SK-N-SH (cell line): Measurements from ENCODE around the gene ASIC2. TPM values are rescaled to one million over a fixed set of nuclear protein-coding genes. Genes with fewer than 3 reads are reported as not detected.

Experiments used
- CTCF ChIA-PET: fragments of 300-600, 350-600 bp; formaldehyde crosslinking; extraction: SDS; loops from one replicate; lab custom pipeline; 2021; lab: Yijun Ruan, JAX
- POLR2A ChIA-PET: fragments of 350-600 bp; sonication (Branson Sonifier 250); formaldehyde crosslinking; extraction: SDS; loops from one replicate; lab custom pipeline; 2020; ENCODE audit warnings: antibody characterized with exemption, inconsistent platforms; lab: Yijun Ruan, JAX
- DNase-seq: peaks from one replicate; pipeline ENCODE4 v3.0.0; 2012
- H2AFZ ChIP-seq: fragments of 200-600 bp; sonication (generic); 2 replicates; pipeline ENCODE4 v1.8.1; 2016; ENCODE audit warnings: antibody characterized with exemption, mild to moderate bottlenecking, low read depth
- H3F3A ChIP-seq: fragments of 200-600 bp; sonication (generic); replicated peaks from 2 replicates; pipeline ENCODE3; 2016; ENCODE audit warnings: antibody characterized with exemption, mild to moderate bottlenecking; ENCODE audit not compliant: insufficient read depth
- H3K27ac ChIP-seq, 2 experiments: fragments of 200-500 bp in 1 of 2; fragments of 200-600 bp in 1 of 2; sonication (Bioruptor generic) in 1 of 2; sonication (generic), shearing (Covaris generic) in 1 of 2; 2 replicates each; pipeline versions ENCODE4 v1.5.1 to v1.6.1; 2014 to 2016; ENCODE audit warnings: low read depth in 2 of 2, inconsistent platforms in 1 of 2, low read length in 1 of 2, mild to moderate bottlenecking in 1 of 2, mixed read lengths in 1 of 2
- H3K27me3 ChIP-seq: fragments of 200-600 bp; sonication (generic), shearing (Covaris generic); 2 replicates; pipeline ENCODE4 v1.6.1; 2016; ENCODE audit warnings: mixed run types; ENCODE audit not compliant: insufficient read depth
- H3K36me3 ChIP-seq, 2 experiments: fragments of 200-500 bp in 1 of 2; fragments of 200-600 bp in 1 of 2; sonication (Bioruptor generic) in 1 of 2; sonication (generic) in 1 of 2; replicated peaks in 1 of 2; 2 replicates each; pipeline versions ENCODE3 to v1.5.1; 2014 to 2016; ENCODE audit warnings: low read length in 1 of 2, mild to moderate bottlenecking in 1 of 2; ENCODE audit not compliant: insufficient read depth in 2 of 2, control insufficient read depth in 1 of 2
- H3K4me1 ChIP-seq, 2 experiments: fragments of 200-500 bp in 1 of 2; fragments of 200-600 bp in 1 of 2; sonication (Bioruptor generic) in 1 of 2; sonication (generic), shearing (Covaris generic) in 1 of 2; 2 replicates each; pipeline versions ENCODE4 v1.5.1 to v1.6.1; 2014 to 2016; ENCODE audit warnings: low read depth in 1 of 2, low read length in 1 of 2, mixed run types in 1 of 2; ENCODE audit not compliant: insufficient read depth in 2 of 2, control insufficient read depth in 1 of 2
- H3K4me2 ChIP-seq: fragments of 200-600 bp; sonication (generic), shearing (Covaris generic); 2 replicates; pipeline ENCODE4 v1.6.1; 2017; ENCODE audit warnings: mixed run types
- H3K4me3 ChIP-seq, 2 experiments: fragments of 200-500 bp in 1 of 2; fragments of 200-600 bp in 1 of 2; sonication (Bioruptor generic) in 1 of 2; sonication (generic), shearing (Covaris generic) in 1 of 2; 2 replicates each; pipeline versions ENCODE4 v1.5.1 to v1.8.1; 2014 to 2016; ENCODE audit warnings: low read depth in 2 of 2, inconsistent platforms in 1 of 2, low read length in 1 of 2, mild to moderate bottlenecking in 1 of 2, mixed read lengths in 1 of 2, moderate library complexity in 1 of 2
- H3K79me2 ChIP-seq: fragments of 200-600 bp; sonication (generic); 2 replicates; pipeline ENCODE4 v1.8.1; 2017; ENCODE audit warnings: mild to moderate bottlenecking; ENCODE audit not compliant: insufficient read depth
- H3K9ac ChIP-seq: fragments of 200-600 bp; sonication (generic); 2 replicates; pipeline ENCODE4 v1.6.1; 2017; ENCODE audit warnings: mixed run types
- H3K9me2 ChIP-seq: fragments of 200-600 bp; sonication (generic); 2 replicates; pipeline ENCODE4 v1.6.1; 2017; ENCODE audit warnings: mixed run types
- H3K9me3 ChIP-seq: fragments of 200-600 bp; sonication (generic); 2 replicates; pipeline ENCODE4 v1.6.1; 2017; ENCODE audit warnings: mixed run types, mild to moderate bottlenecking, moderate library complexity
- H4K20me1 ChIP-seq: fragments of 200-600 bp; sonication (generic); 2 replicates; pipeline ENCODE4 v1.6.1; 2017; ENCODE audit warnings: mild to moderate bottlenecking, mixed run types; ENCODE audit not compliant: insufficient read depth
- CHD2 ChIP-seq: fragments of 150-350 bp; IDR thresholded peaks from 2 replicates; pipeline ENCODE4 v1.6.1; 2018; ENCODE audit warnings: low read length; ENCODE audit not compliant: partially characterized antibody
- CTCF ChIP-seq: fragments of 200-600 bp; sonication (generic); IDR thresholded peaks from 2 replicates; pipeline ENCODE4 v1.6.1; 2017; ENCODE audit warnings: antibody characterized with exemption, mild to moderate bottlenecking, moderate library complexity
- ELF1 ChIP-seq: IDR thresholded peaks from 2 replicates; pipeline ENCODE4 v1.4.0; 2012
- GATA2 ChIP-seq: sonication (generic); formaldehyde crosslinking; IDR thresholded peaks from 2 replicates; pipeline ENCODE4 v1.5.0; 2020; ENCODE audit warnings: mild to moderate bottlenecking, missing genetic modification reagents
- IRF3 ChIP-seq: fragments of 150-350 bp; IDR thresholded peaks from 2 replicates; pipeline ENCODE4 v1.6.1; 2016; ENCODE audit warnings: mild to moderate bottlenecking, low read depth, low read length
- JUND ChIP-seq: IDR thresholded peaks from 2 replicates; pipeline ENCODE4 v1.4.0; 2012
- NFIC ChIP-seq: IDR thresholded peaks from 2 replicates; pipeline ENCODE4 v1.4.0; 2012; ENCODE audit warnings: borderline replicate concordance
- TAF1 ChIP-seq: IDR thresholded peaks from 2 replicates; pipeline ENCODE4 v1.6.1; 2012; ENCODE audit warnings: low read depth, mild to moderate bottlenecking, low read length, moderate library complexity, borderline replicate concordance
- TCF12 ChIP-seq: IDR thresholded peaks from 2 replicates; pipeline ENCODE4 v1.4.0; 2012
- USF1 ChIP-seq: IDR thresholded peaks from 2 replicates; pipeline ENCODE4 v1.4.0; 2012; ENCODE audit warnings: low read depth, borderline replicate concordance
- USF2 ChIP-seq: fragments of 150-350 bp; IDR thresholded peaks from 2 replicates; pipeline ENCODE4 v1.6.1; 2017; ENCODE audit warnings: antibody characterized with exemption, low read length, low read depth, borderline replicate concordance
- WGBS: methylation state at CpG from one replicate; pipeline ENCODE4 v1.1.6; 2017; ENCODE audit warnings: low lambda C conversion rate; 5-methylcytosine and 5-hydroxymethylcytosine counted together
- polyA plus RNA-seq, 3 experiments: library from polyadenylated mRNA; depleted of rRNA; stranded (reverse); fragments of >200 nt; gene quantifications; 2 replicates each; pipeline ENCODE4 v1.2.3, GENCODE V29; 2012

The ASIC2 gene
- polyA plus RNA-seq, 1 of the 3 experiments (the other 2 are of a cell fraction) = 0.08 TPM

- no peak for DNase-seq
Measured at GRCh38 chr17:33055746-33056145, 237.3 kb downstream of the ASIC2 start.

GRCh38 chr17:33055171-33055611 lies 237.9 kb downstream of the ASIC2 start:
- CTCF ChIA-PET = interaction anchor here (1.5 to 2.1 kb wide), 2 partner anchors 15 to 17 kb away, joined by 3 to 8 read pairs; no protein-coding TSS in a partner anchor

More at GRCh38 chr17:33055746-33056145, 237.3 kb downstream of the ASIC2 start:
- H3F3A ChIP-seq = no peaks in the 10 kb centered on the region
- no peak for TF ChIP-seq USF1
- no peaks in the 10 kb centered on the region for H3K4me1 ChIP-seq
- ChIA-PET POLR2A (no interaction called here), CTCF (no interaction called here)
- no peak overlapping the region for H3K9ac ChIP-seq
- H3K9me3 ChIP-seq = no peaks in the 10 kb centered on the region
- no peak overlapping the region for H3K4me2 ChIP-seq
- 68% methylated on average over 9 of the region's 9 CpGs for WGBS
- no peak overlapping the region for H3K27ac ChIP-seq
- H3K79me2 ChIP-seq = no peaks in the 10 kb centered on the region
- H2AFZ ChIP-seq = no peak overlapping the region
- H3K27me3 ChIP-seq = no peaks in the 10 kb centered on the region
- H4K20me1 ChIP-seq = no peaks in the 10 kb centered on the region
- H3K36me3 ChIP-seq = no peaks in the 10 kb centered on the region
- no peak overlapping the region for H3K4me3 ChIP-seq
- H3K9me2 ChIP-seq = no peaks in the 10 kb centered on the region

More at GRCh38 chr17:33055171-33055611, 237.9 kb downstream of the ASIC2 start:
- H4K20me1 ChIP-seq = no peaks in the 10 kb centered on the region
- no peaks in the 10 kb centered on the region for H3K36me3 ChIP-seq
- no peak overlapping the region for H3K9ac ChIP-seq
- no peak for DNase-seq
- H3K4me2 ChIP-seq = no peak overlapping the region
- H3K4me1 ChIP-seq = no peaks in the 10 kb centered on the region
- H3K9me3 ChIP-seq = no peaks in the 10 kb centered on the region
- WGBS = 59% methylated on average over 9 of the region's 9 CpGs
- TF ChIP-seq USF1 = no peak
- no peak for TF ChIP-seq CTCF
- TF ChIP-seq TAF1 = no peak
- no peak for TF ChIP-seq NFIC
- no peak for TF ChIP-seq IRF3
- no peak for TF ChIP-seq ELF1
- TF ChIP-seq USF2 = no peak
- no peak for TF ChIP-seq JUND
- no peak for TF ChIP-seq TCF12
- no peak for TF ChIP-seq GATA2
- no peak for TF ChIP-seq CHD2
- TF ChIP-seq, all 33 proteins: peak for 0
- Histone ChIP-seq H3K27me3 (no peaks in the 10 kb centered on the region), H3F3A (no peaks in the 10 kb centered on the region), H2AFZ (no peak overlapping the region), H3K9me2 (no peaks in the 10 kb centered on the region), H3K79me2 (no peaks in the 10 kb centered on the region), H3K4me3 (no peak overlapping the region), H3K27ac (no peak overlapping the region)
- POLR2A ChIA-PET = no interaction called here
